SK-MEL-5 (cell line): ENCODE data around the gene TMEM51. TPM values are rescaled to one million over a fixed set of nuclear protein-coding genes. Genes with fewer than 3 reads are reported as not detected.

ENCODE experiments used
- DNase-seq: peaks from one replicate; pipeline ENCODE4 v3.0.0-alpha.2; 2016; ENCODE audit warnings: low read depth, low spot score
- in situ Hi-C: cut with HindIII; loops from 2 replicates; pipeline ENCODE4 v1.10.0; 2016; ENCODE audit warnings: low sequenced_read_pairs, high pct_unique_total_duplicates, low pct_unique_long_range_greater_than_20kb
- total RNA-seq: library from RNA; depleted of rRNA; stranded (reverse); fragments of >200 nt; shearing (Covaris generic); gene quantifications from 2 replicates; pipeline ENCODE4 v1.2.3, GENCODE V29; 2014

Gene TMEM51
- total RNA-seq, 1 experiment from 2014 or later, result 18.9 TPM

DNA sequence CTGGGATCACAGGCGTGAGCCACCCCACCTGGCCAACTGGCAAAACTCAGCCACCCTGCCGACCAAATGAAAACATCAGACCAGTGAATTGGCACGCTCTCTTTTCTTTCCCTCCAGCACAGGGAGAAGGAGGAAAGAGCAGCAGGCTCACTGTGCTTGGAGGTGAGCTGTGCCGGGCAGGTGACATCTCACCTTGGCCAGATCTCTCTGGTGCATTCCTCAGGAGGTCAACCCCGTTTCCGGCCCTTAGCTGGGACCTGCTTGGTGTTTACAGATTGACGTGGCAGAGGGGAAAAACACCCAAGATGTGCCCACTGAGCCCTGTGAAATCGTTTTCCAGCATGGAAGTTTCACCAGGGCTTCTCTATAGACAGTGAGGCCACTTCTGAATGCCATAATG is 45.1 kb downstream of the TMEM51 start:
- no peak for DNase-seq
- in situ Hi-C loops, result no loop called here

DNA sequence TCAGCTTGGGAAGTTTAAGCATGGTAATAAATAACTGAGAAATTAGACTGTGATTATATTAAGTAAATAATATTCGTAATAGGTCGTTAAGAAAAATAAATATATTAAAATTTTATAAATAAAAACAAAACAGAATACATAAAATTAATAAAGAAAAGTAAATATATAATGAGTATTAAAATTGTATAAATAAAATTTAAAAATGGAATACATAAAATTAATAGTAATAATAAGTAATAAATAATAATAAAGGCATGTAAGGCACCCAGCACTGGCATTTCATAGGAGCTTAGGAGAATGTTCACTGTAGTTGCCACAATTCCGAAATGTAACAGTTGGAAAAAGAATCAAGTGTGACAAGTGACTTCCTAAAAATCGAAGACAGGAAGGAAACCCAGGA is 47.7 kb downstream of the TMEM51 start:
- DNase-seq, result no peak
- in situ Hi-C loops, result no loop called here

DNA sequence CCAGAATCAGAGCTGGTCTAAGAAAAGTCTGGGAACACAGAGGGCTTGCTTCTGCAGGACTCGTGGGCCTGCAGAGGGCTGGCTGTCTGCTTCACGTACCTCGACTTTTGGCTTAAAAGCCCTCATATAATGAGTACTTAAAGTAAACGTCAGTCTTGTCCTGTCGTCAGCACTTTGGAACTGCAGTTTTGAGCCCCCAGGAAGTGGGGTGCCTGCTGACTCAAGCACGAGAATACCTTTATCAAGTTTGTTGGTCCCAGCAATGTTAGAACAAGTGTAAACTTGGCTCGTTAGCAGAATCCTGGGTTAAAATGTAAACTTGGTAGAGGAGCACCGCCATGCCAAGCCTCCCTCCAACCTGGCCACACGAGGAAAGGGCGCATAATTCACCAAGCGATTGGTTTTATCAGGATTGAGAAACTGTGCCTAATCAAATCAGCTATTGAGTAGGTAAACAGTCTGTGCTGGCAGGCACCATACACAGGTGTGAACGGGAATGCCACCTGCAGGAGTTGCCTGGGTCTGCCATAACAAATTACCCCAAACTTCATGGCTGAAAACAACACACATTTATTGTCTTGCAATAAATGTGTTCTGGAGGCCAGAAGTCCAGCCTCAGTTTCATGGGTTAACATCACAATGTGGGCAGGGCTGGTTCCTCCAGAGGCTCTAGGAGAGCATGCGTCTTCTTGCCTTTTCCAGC is 48.5 kb downstream of the TMEM51 start:
- in situ Hi-C loops, result no loop called here
- no peak for DNase-seq

DNA sequence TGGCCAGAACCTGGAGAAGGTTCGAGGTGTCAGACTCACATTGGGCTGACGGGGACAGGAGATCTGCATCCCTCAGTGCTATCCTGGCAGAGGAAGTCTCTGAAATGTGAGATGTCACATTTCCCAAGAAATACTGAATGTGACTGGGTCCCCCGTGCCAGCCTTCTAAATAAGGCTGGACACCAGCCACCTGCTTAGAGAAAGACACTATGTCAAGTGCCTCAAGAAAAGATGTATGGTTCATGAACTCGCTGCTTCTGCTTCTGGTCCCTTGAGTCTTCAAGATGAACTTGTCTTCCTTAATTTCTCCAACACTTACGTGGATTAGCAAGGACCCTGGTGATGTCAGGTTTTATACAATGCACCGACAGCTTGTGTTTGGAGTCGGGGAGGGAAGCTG is 51.4 kb downstream of the TMEM51 start:
- no peak for DNase-seq
- in situ Hi-C loops, result no loop called here

DNA sequence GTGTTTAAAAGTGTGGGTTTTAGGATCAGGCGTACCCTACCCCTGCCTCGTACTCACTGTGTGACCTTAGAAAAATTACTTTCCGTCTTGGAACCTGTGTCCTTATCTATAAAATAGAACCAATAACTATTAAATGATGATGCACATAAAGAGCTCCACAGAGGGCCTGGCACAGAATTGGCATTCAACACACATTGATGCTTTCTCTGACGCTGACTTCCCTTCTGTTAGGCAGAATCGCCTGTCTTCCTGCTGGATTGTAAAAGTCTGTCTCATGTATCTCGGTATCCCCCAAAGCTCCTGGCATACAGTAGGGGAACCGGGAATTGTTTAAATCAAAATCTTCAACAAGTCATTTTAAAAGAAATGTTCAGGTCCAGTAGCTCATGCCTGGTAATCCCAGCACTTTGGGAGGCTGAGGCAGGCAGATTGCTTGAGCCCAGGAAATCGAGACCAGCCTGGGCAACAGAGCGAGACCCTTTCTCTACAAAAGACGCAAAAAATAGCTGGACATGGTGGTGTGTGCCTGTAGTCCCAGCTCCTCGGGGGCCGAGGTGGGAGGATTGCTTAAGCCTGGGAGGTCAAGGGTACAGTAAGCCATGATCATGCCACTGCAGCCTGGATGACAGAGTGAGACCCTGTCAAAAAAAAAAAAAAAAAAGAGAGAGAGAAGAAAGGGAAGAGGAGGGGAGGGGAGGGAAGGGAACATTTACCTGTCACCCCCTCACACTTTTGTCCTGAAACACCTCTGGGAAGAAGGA is 52.2 kb downstream of the TMEM51 start:
- in situ Hi-C loops, result no loop called here
- no peak for DNase-seq

DNA sequence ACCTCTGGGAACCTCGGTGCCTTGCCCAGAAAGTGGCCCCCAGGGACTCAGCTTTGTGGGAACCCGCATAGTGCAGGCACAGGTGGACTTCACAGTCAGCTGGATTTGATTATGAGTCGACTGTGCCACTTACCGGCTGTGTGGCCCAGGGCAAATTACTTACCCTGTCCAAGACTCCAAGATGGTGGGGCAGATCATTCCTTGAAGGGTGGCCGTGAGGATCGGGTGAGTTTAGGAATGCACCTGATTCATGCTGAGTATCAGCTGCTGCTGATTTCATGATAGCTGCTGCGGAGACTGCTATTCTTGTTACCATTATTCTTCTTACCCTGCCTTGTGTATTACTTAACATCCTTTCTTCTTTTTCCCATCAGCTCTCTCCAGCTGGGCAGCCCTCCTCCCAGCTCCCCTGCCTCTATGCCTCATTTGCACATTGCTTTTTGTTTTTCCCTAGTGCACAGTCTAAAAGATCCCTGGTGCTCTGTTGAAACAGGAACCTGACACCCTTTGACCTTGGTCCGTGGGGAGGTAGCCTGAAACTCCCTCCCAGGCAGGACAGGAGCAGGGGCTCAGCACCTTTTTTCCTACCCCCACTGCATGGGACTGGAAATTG is 53.0 kb downstream of the TMEM51 start:
- in situ Hi-C loops, result no loop called here
- DNase-seq, result no peak

DNA sequence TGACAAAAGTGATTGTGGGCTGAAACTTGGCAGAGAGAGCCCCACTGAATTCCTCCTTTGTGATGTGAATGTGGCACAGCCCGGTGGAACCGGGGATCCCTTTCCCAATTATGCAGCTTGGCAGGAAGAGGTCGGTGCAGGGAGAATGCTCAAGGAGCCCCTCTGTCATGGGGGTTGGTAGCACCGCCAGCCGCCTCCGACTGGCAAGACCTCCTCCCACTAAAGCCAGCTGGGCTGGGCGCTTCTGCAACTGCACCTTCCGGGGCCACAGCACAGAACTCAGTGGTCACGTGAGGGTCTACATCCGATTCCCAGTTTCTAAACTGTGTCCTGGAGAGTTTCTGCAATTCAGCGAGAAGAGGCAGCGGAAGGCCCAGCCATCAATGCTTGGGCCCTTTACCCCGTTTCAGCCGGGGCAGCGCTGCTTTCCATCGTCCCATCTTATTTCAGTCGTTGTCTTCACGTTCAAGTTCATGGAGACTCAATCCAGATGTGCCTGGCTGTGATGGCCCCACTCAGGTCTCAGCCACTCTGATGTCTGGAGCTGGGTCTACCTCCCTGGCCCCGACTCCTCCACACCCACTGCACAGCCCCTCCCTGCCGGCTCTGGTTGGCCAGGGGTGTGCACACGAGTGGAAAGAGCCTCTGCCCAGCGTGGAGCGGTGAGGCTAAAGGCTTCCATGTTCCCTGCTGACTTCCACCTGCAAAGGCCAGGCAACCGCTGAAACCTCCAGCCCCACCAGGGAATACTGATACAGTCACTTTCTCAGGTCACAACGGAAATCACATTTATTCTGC is 53.7 kb downstream of the TMEM51 start:
- in situ Hi-C loops, result no loop called here
- DNase-seq, result no peak

DNA sequence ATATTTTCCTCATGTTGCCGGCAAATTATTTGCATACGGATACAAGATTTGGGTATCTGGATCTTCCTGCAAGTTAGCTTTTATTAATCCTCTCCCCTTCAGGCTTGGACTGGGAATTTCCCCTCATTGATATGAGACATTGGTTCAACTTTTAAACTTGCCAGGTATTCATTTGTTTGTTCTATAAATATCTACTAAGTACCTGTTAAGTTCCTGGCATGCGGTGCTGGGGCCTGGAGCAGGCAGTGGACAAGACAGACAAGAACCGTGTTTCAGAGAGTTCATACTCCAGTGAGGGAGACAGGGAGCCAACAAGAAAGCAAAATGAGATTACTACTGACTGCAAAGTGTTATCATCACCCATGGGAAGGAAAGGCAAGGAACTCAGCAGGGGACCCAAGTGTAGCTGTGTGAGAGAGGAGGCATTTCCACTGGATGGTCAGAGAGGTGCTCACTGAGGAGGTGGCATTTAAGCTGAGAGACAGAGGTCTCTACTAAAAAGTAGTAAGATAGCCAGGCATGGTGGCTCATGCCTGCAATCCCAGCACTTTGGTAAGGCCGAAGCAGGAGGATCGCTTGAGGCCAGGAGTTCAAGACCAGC is 54.4 kb downstream of the TMEM51 start:
- in situ Hi-C loops, result no loop called here
- no peak for DNase-seq

DNA sequence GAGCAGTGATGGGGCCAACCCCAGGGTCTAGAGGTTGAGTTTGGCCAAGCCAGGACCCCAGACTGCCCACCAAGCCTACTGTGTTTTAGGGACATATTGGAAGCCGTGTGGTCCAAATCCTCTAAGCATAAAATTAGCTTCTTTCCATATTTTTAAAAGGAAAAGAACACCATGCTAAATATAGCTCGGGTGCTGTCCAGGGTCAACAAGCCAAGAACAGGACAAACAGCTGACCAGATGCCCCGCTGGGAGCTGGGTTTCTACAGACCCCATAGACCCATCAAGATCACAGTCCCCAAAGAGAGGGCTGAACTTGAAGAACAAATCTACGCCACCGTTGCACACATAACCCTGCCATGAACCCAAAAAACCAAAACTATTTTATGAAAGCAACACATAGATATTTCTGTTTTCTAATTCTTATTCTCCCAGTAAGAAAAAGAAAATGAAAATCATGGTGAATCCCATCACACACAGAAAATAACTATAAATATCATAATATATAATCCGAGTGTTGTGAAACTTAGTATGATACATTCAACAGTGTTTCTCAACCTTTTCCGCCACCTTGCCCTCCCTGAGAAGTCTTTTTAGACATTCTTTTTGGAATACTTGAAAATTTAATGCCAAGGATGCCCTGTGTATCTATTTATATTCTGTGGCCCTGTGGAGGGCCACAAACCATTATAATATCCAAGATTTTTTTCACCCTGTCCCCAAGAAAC is 57.3 kb downstream of the TMEM51 start:
- no peak for DNase-seq
- in situ Hi-C loops, result no loop called here

DNA sequence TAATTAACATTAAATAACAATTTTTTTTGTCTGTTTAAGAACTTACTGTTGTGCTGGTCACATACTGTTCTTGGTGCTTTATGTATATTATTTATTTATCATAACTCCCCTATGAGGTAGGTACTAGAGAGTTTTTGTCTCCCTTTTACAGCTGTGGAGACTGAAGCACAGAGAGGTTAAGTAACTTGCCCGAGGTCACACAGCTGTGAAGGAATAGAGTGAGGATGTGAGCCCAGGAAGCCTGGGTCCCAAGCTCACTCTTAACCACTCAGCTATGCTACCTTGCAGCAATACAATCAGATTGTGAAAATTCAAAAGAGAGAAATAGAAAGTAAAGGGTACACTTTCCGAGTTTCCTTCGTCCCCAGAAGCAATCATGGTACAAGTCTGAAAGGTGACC is 57.9 kb downstream of the TMEM51 start:
- in situ Hi-C loops, result no loop called here
- no peak for DNase-seq

DNA sequence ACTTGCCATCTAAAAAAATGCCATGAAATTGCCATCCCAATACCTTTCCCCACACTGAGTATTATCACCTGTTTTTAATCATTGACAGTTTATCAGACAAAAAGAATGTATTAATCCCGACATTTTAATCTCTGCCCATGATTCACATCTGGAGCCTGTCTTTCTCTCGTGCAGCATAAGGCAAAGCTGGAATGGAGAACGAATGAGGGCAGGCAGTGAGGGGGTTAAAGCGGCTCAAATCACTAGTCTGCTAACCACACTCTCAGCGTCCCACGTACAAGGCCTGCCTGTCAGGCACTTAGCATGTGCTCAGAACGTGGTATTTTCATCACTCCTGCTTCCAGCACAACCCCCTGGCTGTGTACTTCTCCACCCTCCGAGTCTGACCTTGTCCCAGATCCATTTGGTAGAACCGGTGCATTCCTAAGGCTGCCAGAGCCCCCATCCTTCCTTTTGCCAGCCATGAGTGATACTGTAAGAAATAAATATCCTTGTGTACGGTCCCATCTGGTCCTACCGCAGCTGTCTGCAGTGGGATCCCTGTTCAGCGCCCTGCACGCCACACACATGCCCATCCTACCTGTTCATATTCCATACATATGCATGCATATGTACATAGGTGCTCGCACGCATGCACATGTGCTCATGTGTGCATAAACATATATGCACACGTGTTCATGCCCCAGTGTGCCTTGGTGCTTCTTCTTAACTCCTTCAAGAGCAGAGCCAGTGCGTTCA is 58.8 kb downstream of the TMEM51 start:
- peak; percentile 31 for DNase-seq
- in situ Hi-C loops, result no loop called here

DNA sequence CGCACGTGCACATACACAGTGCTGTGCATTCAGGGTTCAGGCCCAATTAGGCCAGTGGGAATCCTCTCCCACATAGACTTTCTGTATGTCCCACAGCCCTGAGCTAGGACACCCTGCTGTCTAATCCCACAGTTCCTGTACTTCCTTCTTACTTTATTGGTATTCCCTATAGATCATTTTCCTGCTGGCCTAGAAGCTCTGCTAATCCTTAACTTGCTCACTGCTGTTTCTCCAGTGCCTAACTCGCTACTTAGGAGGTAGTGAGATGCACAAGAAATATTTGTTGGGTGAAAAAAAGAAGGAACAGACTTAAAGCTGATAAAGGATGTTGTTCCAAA is 59.4 kb downstream of the TMEM51 start:
- DNase-seq, result no peak
- in situ Hi-C loops, result no loop called here

DNA sequence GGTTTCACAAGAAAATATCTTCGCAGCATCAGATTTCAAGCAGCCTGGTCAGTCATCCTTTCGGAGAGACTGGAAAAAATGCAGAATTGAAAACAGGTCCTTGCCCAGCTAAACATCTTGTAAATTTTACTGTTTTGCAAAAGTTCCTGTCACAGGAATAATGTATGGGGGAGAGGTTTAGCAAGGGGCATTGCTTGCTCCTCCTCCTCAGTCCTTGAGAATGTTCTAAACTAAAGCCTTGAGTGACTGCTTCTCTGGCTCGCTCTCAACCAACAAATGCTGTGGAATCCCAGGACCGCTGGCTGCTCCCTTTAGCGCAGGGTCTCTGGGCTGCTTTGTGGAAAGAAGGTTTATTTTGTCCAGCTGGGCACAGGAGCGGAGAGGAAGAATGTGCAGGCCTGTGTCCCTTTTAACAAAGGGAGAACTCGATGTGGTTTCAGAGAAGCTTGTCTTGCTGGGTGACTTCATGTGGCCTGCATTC is 59.8 kb downstream of the TMEM51 start:
- DNase-seq, result no peak
- in situ Hi-C loops, result no loop called here

DNA sequence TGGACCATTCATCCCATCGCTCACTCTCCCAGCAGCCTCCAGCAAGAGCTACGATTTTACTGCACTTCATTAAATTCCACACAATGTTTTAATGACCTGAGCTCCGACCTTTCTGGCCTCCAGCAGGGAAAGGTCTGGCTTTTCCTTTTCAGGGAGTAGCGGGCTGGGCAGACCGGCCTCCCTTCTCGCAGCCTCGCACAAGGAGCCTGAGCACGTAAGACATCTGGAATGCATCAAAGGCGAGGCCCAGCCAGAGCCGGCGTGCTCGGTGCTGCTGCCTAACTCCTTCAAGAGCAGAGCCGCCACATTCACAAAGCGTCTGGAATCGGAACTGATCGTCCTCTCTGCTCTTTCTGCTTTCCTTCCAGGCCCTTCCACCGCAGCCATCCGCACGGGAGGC is 61.0 kb downstream of the TMEM51 start:
- in situ Hi-C loops, result no loop called here
- DNase-seq, result no peak

DNA sequence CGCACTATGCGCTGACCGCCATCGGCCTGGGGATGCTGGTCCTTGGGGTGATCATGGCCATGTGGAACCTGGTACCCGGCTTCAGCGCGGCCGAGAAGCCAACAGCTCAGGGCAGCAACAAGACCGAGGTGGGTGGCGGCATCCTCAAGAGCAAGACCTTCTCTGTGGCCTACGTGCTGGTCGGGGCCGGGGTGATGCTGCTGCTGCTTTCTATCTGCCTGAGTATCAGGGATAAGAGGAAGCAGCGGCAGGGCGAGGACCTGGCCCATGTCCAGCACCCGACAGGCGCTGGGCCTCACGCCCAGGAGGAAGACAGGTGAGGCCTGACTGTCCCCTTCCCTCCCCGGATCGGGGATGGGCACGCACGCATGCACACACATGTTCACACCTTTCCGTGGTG is 61.6 kb downstream of the TMEM51 start:
- no peak for DNase-seq
- in situ Hi-C loops, result no loop called here

DNA sequence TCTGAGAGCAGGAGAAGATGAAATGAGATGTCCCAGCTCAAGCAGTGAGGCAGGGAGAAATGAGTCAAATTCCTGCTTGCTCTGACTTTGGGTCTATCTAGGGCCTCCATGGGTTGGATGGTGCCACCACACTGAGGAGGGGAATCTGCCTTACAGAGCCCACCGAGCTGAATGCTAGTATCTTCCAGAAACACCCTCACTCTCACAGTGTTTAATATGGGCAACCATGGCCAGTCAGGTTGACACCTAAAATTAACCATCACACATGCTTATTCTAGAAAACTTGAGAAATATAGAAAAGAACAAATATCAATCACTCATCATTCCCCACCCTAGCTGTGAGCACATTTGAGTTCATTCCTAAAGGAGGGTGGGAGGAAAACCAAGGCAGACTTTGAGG is 64.1 kb downstream of the TMEM51 start:
- DNase-seq, result no peak
- in situ Hi-C loops, result no loop called here
